GM23338 (cell line): Measurements from ENCODE around the gene EEF2K. TPM values are rescaled to one million over a fixed set of nuclear protein-coding genes. Genes with fewer than 3 reads are reported as not detected.

Experiments used
- ATAC-seq: fragments of 200-7000 bp; cut with Tn5 transposase; 3 replicates; pipeline ENCODE4 v1.9.1; 2020
- DNase-seq: peaks from one replicate; pipeline ENCODE4 v3.0.0-alpha.2; 2015; ENCODE audit warnings: low spot score
- H2AFZ ChIP-seq: fragments of 200-600 bp; sonication (generic); 2 replicates; pipeline ENCODE4 v1.8.0; 2016; ENCODE audit warnings: antibody characterized with exemption, mild to moderate bottlenecking, moderate library complexity
- H3F3A ChIP-seq: fragments of 200-600 bp; sonication (generic); replicated peaks from 2 replicates; pipeline ENCODE4 v1.8.0; 2017; ENCODE audit warnings: antibody characterized with exemption, mixed run types, low read depth
- H3K27ac ChIP-seq: fragments of 200-600 bp; sonication (generic); 2 replicates; pipeline ENCODE4 v1.6.1; 2016; ENCODE audit warnings: low read depth
- H3K27me3 ChIP-seq: fragments of 200-600 bp; sonication (generic); 2 replicates; pipeline ENCODE4 v1.8.0; 2016; ENCODE audit warnings: mild to moderate bottlenecking, mixed run types, moderate library complexity; ENCODE audit not compliant: insufficient read depth
- H3K36me3 ChIP-seq: fragments of 200-600 bp; sonication (generic); 2 replicates; pipeline ENCODE4 v1.8.0; 2016; ENCODE audit warnings: mild to moderate bottlenecking; ENCODE audit not compliant: insufficient read depth
- H3K4me1 ChIP-seq: fragments of 200-600 bp; sonication (generic); 2 replicates; pipeline ENCODE4 v1.8.0; 2016; ENCODE audit warnings: mild to moderate bottlenecking, moderate library complexity; ENCODE audit not compliant: insufficient read depth
- H3K4me2 ChIP-seq: fragments of 200-600 bp; sonication (generic); 2 replicates; pipeline ENCODE4 v1.7.1; 2017; ENCODE audit warnings: mixed run types
- H3K4me3 ChIP-seq: fragments of 200-600 bp; sonication (generic); 2 replicates; pipeline ENCODE4 v1.6.1; 2016; ENCODE audit warnings: mixed run types
- H3K79me2 ChIP-seq: fragments of 200-600 bp; sonication (generic); replicated peaks from 2 replicates; pipeline ENCODE4 v1.8.0; 2017; ENCODE audit warnings: mild to moderate bottlenecking; ENCODE audit not compliant: insufficient read depth
- H3K9me2 ChIP-seq: fragments of 200-600 bp; sonication (generic); 2 replicates; pipeline ENCODE4 v1.8.0; 2017; ENCODE audit not compliant: insufficient read depth
- H4K20me1 ChIP-seq: fragments of 200-600 bp; sonication (generic); replicated peaks from 2 replicates; pipeline ENCODE4 v1.8.0; 2017; ENCODE audit warnings: mild to moderate bottlenecking; ENCODE audit not compliant: insufficient read depth
- H3K27ac Mint-ChIP-seq: 2 replicates; pipeline ENCODE4 v1.8.0; 2020; ENCODE audit warnings: inconsistent platforms, mild to moderate bottlenecking, moderate library complexity, mixed read lengths
- H3K27me3 Mint-ChIP-seq: 3 replicates; pipeline ENCODE4 v1.8.0; 2022; ENCODE audit warnings: low read depth, mild to moderate bottlenecking, moderate library complexity, mixed read lengths, inconsistent platforms; ENCODE audit not compliant: insufficient read depth, poor library complexity
- H3K36me3 Mint-ChIP-seq: 3 replicates; pipeline ENCODE4 v1.8.0; 2021; ENCODE audit warnings: low read depth, mild to moderate bottlenecking, inconsistent platforms, moderate library complexity, mixed read lengths
- H3K4me1 Mint-ChIP-seq: 3 replicates; pipeline ENCODE4 v1.8.0; 2020; ENCODE audit warnings: mild to moderate bottlenecking, inconsistent platforms, mixed read lengths
- H3K4me3 Mint-ChIP-seq: 3 replicates; pipeline ENCODE4 v1.8.0; 2021; ENCODE audit warnings: moderate library complexity, mild to moderate bottlenecking, inconsistent platforms, mixed read lengths
- H3K9me3 Mint-ChIP-seq: 3 replicates; pipeline ENCODE4 v1.8.0; 2020; ENCODE audit warnings: moderate library complexity, mild to moderate bottlenecking, inconsistent platforms, mixed read lengths
- CREB1 ChIP-seq: fragments of 250-450 bp; sonication (Bioruptor Pico); IDR thresholded peaks from 2 replicates; pipeline ENCODE4 v1.5.0; 2020; ENCODE audit warnings: low read depth, mild to moderate bottlenecking, moderate library complexity
- EZH2 ChIP-seq: fragments of 200-600 bp; sonication (generic); IDR thresholded peaks from one replicate; pipeline ENCODE4 v1.8.0; 2017; ENCODE audit warnings: antibody characterized with exemption, mild to moderate bottlenecking, low read depth; ENCODE audit not compliant: unreplicated experiment
- JUNB ChIP-seq: IDR thresholded peaks from one replicate; pipeline ENCODE4 v1.6.1; 2016; ENCODE audit warnings: antibody characterized with exemption; ENCODE audit not compliant: unreplicated experiment
- NANOG ChIP-seq: IDR thresholded peaks from 2 replicates; pipeline ENCODE4 v1.6.1; 2016; ENCODE audit warnings: antibody characterized with exemption, borderline replicate concordance
- POLR2AphosphoS5 ChIP-seq: IDR thresholded peaks from 2 replicates; pipeline ENCODE4 v1.6.1; 2016; ENCODE audit warnings: antibody characterized with exemption, low read depth
- STAT1 ChIP-seq: IDR thresholded peaks from one replicate; pipeline ENCODE4 v1.6.1; 2016; ENCODE audit warnings: antibody characterized with exemption; ENCODE audit not compliant: unreplicated experiment
- ZNF331 ChIP-seq: fragments of 250-450 bp; sonication (Bioruptor Pico); IDR thresholded peaks from 2 replicates; pipeline ENCODE4 v1.5.0; 2020; ENCODE audit warnings: low read depth, mild to moderate bottlenecking, moderate library complexity
- polyA plus RNA-seq: library from polyadenylated mRNA; unstranded; fragments of >200 nt; fragmentation: Nextera tagmentation; extraction: Ambion mirVana; gene quantifications from 2 replicates; pipeline ENCODE4 v1.2.1, GENCODE V29; 2016
- total RNA-seq: library from RNA; depleted of rRNA; stranded (reverse); fragments of >200 nt; shearing (Covaris generic); gene quantifications from 2 replicates; pipeline ENCODE4 v1.2.3, GENCODE V29; 2014
- TF ChIP-seq, protein P1 (sequence below): fragments of 250-450 bp; sonication (Bioruptor Pico); IDR thresholded peaks from 2 replicates; pipeline ENCODE4 v1.5.0; 2020; ENCODE audit warnings: mild to moderate bottlenecking, moderate library complexity
- TF ChIP-seq, protein P2 (sequence below), 2 experiments: fragments of 200-600 bp in 1 of 2; sonication (generic) in 1 of 2; conservative IDR thresholded peaks; 2 replicates each; pipeline versions ENCODE4 v1.5.1 to v1.6.1; 2016 to 2017; ENCODE audit warnings: antibody characterized with exemption in 2 of 2, low read depth in 2 of 2, mild to moderate bottlenecking in 2 of 2, moderate library complexity in 1 of 2

Gene EEF2K
- total and polyA plus RNA-seq, 2 experiments from 2014 or later: 5.4 to 23.9 TPM

DNA sequence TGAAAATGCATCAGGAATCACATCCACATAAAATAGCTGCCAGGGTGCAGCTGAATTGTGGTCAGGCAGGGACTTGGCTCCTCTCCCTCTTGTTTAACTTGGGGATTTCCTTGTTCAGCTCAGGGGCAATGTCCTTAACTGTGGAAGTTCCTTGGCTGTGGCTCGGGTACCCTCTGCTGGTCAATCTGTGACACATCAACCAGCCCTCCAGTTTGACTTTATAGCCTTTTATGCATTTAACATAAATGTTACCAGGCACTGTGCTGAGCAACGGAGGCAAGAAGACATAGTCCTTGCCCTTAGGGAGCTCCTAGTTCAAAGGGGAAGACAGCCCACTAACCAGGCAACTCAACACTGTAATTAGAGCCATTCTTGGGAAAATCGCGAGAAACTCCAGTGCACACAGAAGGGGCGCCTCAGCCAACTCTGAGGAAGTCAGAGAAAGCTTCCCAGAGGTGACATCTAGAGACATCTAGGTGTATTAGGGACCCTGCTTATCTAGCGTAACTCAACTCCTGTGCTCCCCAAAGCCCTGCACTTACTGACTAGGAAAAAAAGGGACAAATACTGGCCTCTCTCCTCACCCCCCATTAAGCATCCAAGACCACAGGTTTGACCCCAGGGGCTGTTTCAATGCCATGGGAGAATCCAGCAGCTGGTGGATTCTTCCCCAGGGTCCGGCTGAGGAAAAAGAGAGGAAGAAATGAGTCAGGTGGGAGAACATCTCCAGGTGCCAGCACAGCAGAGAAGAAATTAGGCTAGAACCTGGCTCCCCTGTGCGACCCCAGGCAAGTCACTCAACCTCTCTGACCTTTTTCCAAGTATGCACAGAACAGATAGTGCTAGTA lies 17.3 kb upstream of the EEF2K start:
- Mint-ChIP-seq H3K4me3 (peak overlapping the region; percentile 89), H3K9me3 (no peaks in the 10 kb centered on the region), H3K27ac (no peak overlapping the region), H3K36me3 (no peaks in the 10 kb centered on the region), H3K27me3 (peaks cover 20% of the 10 kb centered on the region), H3K4me1 (peaks cover 29% of the 10 kb centered on the region)
- no peaks in the 10 kb centered on the region for H3K36me3 ChIP-seq
- H3F3A ChIP-seq: peaks cover 8% of the 10 kb centered on the region; the same call in 1 of the 2 replicates
- H3K4me1 ChIP-seq: peaks cover 26% of the 10 kb centered on the region
- ATAC-seq: peak; percentile 7
- no peaks in the 10 kb centered on the region for H3K27me3 ChIP-seq
- TF ChIP-seq EZH2 (no peak), JUNB (no peak), STAT1 (no peak), POLR2AphosphoS5 (no peak), NANOG (no peak), ZNF331 (no peak), CREB1 (CRISPR knock-in tag) (no peak)
- TF ChIP-seq, protein P1, sequence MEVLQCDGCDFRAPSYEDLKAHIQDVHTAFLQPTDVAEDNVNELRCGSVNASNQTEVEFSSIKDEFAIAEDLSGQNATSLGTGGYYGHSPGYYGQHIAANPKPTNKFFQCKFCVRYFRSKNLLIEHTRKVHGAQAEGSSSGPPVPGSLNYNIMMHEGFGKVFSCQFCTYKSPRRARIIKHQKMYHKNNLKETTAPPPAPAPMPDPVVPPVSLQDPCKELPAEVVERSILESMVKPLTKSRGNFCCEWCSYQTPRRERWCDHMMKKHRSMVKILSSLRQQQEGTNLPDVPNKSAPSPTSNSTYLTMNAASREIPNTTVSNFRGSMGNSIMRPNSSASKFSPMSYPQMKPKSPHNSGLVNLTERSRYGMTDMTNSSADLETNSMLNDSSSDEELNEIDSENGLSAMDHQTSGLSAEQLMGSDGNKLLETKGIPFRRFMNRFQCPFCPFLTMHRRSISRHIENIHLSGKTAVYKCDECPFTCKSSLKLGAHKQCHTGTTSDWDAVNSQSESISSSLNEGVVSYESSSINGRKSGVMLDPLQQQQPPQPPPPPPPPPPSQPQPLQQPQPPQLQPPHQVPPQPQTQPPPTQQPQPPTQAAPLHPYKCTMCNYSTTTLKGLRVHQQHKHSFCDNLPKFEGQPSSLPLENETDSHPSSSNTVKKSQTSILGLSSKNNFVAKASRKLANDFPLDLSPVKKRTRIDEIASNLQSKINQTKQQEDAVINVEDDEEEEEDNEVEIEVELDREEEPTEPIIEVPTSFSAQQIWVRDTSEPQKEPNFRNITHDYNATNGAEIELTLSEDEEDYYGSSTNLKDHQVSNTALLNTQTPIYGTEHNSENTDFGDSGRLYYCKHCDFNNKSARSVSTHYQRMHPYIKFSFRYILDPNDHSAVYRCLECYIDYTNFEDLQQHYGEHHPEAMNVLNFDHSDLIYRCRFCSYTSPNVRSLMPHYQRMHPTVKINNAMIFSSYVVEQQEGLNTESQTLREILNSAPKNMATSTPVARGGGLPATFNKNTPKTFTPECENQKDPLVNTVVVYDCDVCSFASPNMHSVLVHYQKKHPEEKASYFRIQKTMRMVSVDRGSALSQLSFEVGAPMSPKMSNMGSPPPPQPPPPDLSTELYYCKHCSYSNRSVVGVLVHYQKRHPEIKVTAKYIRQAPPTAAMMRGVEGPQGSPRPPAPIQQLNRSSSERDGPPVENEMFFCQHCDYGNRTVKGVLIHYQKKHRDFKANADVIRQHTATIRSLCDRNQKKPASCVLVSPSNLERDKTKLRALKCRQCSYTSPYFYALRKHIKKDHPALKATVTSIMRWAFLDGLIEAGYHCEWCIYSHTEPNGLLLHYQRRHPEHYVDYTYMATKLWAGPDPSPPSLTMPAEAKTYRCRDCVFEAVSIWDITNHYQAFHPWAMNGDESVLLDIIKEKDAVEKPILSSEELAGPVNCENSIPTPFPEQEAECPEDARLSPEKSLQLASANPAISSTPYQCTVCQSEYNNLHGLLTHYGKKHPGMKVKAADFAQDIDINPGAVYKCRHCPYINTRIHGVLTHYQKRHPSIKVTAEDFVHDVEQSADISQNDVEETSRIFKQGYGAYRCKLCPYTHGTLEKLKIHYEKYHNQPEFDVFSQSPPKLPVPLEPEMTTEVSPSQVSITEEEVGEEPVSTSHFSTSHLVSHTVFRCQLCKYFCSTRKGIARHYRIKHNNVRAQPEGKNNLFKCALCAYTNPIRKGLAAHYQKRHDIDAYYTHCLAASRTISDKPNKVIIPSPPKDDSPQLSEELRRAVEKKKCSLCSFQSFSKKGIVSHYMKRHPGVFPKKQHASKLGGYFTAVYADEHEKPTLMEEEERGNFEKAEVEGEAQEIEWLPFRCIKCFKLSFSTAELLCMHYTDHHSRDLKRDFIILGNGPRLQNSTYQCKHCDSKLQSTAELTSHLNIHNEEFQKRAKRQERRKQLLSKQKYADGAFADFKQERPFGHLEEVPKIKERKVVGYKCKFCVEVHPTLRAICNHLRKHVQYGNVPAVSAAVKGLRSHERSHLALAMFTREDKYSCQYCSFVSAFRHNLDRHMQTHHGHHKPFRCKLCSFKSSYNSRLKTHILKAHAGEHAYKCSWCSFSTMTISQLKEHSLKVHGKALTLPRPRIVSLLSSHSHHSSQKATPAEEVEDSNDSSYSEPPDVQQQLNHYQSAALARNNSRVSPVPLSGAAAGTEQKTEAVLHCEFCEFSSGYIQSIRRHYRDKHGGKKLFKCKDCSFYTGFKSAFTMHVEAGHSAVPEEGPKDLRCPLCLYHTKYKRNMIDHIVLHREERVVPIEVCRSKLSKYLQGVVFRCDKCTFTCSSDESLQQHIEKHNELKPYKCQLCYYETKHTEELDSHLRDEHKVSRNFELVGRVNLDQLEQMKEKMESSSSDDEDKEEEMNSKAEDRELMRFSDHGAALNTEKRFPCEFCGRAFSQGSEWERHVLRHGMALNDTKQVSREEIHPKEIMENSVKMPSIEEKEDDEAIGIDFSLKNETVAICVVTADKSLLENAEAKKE (CRISPR knock-in tag): no peak
- TF ChIP-seq, protein P2, sequence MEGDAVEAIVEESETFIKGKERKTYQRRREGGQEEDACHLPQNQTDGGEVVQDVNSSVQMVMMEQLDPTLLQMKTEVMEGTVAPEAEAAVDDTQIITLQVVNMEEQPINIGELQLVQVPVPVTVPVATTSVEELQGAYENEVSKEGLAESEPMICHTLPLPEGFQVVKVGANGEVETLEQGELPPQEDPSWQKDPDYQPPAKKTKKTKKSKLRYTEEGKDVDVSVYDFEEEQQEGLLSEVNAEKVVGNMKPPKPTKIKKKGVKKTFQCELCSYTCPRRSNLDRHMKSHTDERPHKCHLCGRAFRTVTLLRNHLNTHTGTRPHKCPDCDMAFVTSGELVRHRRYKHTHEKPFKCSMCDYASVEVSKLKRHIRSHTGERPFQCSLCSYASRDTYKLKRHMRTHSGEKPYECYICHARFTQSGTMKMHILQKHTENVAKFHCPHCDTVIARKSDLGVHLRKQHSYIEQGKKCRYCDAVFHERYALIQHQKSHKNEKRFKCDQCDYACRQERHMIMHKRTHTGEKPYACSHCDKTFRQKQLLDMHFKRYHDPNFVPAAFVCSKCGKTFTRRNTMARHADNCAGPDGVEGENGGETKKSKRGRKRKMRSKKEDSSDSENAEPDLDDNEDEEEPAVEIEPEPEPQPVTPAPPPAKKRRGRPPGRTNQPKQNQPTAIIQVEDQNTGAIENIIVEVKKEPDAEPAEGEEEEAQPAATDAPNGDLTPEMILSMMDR (conservative IDR thresholded peaks at IDR 0.05; ENCODE audit: low read depth in 2 of 2): peak; percentile 91 to 94
- H3K79me2 ChIP-seq: no peaks in the 10 kb centered on the region
- H3K9me2 ChIP-seq: 0 out of 2 replicates have a peak, but pooled peaks cover 6% of the 10 kb centered on the region
- no peak overlapping the region for H2AFZ ChIP-seq
- H3K27ac ChIP-seq: no peak overlapping the region
- H3K4me3 ChIP-seq: peak overlapping the region; percentile 85
- peak overlapping the region; percentile 94 for H3K4me2 ChIP-seq
- no peaks in the 10 kb centered on the region for H4K20me1 ChIP-seq
- DNase-seq: peak; percentile 87
